Stimulated activated CD8-positive, alpha-beta memory T cell treated with anti-CD3 and anti-CD28 coated beads, Interleukin-7, amount 100 ng/mL, for 4 hours (primary cell): ENCODE measurements around the gene SH2D1B.

Experiments used
- DNase-seq, 2 donors: peaks; one replicate each; pipeline ENCODE4 v3.0.0-alpha.2; 2020; ENCODE audit warnings: low read depth in 2 of 2

Gene SH2D1B

DNA sequence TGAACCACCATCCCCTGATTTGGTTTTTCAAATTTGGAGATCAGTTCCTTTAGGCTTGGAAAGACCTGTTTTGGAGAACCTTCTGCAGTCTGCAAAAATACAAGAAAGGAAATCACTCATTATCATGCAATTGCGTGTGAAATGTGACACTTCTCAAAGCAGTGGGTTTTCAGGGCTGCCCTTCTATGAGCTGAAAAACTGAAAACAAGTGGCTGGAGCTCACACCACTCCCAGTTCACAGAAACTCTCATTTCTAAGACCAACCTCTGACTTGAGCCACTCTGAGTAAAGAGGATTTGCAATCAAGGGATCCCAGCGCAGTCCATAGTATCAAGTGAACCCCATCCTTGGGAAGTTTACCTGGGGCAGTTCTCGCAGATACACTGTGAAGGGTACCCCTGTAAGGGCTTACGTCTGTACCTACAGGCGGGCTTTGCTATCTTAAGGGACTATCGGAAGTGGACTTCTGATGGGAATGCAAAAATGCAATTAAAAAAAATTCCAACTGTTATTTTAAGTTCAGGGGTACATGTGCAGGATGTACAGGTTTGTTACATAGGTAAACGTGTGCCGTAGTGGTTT lies 12.8 kb downstream of the SH2D1B start:
- DNase-seq, result no peak

DNA sequence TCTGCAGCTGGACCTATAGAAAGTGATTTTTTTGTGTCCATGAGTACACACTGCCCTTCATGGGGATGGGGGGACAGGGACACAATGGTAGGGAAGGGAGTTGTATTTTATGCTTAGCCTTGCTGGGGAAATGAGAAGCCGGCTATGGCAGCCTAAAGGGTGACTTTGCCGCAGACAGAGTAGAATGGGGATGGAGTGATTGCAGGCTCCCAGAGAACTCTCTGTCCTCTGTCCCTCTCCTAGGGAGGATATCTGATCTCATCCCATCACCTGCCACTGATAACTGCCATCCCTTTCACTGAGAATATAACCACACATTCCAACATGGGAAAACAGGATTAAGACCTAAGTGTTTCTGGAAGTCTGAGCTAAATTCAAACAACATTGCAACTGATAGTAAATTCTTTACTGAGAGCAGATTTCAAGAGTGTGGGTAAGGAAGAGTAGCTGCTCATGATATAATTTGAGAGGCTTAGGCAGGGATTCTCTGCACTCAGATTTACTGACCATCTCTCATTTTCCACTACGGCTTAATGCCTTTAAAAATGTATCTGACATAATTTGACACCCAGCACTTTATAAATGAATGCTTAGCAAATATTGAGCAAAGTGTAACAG lies 13.9 kb downstream of the SH2D1B start:
- DNase-seq, result no peak

DNA sequence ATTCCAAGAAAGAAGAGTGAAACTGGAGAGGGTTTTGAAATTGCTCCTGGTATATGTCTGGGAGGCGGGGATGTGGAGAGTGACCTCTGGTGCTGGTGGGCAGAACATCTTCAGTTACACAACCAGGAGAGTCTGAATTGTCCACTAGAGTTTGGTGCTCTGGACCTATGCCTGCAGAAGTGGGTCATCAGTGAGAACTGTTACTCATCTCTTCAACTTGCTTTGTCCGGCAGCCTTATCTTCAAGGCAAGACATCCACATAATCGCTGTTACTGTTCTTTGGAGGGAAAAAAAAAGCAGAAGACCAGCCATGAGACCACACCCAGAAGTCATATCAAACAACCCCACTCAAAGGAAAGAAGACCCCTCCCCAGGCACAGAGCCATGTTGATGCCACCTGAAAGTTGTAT lies 14.9 kb downstream of the SH2D1B start:
- no peak for DNase-seq

DNA sequence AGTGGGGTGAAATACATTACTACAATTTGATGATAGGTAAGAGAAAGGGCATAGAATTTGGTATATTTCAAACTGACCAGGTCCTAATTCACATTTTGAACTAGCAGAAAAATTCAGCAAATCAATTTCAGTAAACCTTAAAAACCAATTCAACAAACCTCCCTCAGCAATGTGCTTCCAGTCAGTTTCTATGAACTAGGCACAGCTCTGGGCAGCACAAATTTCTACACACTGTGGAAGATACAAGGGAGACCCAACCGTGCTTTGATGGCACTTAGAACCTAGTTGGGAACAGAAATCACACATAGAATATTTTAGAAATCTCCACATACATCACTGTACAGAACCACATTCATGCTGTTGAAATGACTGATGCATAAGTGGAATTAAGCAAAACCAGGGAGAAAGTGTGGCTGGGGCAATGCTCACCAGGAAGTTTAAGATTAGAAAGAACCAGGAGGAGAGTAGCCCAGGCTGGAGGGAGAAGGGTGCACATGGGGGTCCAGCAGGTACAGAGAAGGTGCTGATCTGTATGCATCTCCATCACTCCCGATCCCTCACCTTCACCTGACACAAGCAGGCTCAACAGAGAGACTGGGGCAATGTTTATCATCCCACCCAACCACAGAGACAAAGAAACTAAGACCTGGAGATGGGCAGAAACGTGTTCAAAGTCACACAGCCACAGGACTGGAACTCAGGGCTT lies 15.6 kb downstream of the SH2D1B start:
- no peak for DNase-seq

DNA sequence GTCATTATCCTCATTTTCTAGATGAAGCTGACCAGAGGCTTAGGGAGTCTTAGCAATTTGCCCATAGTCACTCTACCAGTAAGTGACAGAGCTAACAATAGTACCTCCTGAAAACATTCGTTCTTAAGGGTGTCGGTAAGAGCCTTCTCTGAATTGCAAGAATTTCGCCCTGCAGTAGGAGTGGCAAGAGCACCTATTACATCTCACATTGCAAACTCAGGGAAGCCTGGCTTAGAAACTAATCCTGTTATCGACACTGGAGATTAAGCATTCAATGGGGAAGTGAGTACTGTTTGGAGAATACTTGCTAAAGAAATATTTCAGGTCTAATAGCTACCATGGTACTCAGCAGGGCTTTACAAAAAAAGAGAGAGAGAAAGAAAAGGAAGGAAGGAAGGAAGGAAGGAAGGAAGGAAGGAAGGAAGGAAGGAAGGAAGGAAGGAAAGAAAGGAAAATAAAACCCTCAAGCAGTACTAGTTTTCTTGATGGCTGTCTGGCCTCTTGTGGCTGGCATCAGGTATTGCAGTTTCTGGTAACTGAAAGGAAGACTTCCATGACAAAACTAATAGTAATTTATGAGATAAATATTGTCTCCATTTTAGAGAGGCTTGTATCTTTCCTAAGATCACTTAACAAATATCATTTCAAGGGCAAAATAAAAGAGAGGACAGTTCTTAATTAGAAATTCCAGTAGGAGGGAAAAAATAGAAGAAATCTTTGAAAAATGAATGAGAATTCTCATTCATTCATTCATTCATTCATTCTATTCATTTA lies 20.0 kb downstream of the SH2D1B start:
- no peak for DNase-seq

DNA sequence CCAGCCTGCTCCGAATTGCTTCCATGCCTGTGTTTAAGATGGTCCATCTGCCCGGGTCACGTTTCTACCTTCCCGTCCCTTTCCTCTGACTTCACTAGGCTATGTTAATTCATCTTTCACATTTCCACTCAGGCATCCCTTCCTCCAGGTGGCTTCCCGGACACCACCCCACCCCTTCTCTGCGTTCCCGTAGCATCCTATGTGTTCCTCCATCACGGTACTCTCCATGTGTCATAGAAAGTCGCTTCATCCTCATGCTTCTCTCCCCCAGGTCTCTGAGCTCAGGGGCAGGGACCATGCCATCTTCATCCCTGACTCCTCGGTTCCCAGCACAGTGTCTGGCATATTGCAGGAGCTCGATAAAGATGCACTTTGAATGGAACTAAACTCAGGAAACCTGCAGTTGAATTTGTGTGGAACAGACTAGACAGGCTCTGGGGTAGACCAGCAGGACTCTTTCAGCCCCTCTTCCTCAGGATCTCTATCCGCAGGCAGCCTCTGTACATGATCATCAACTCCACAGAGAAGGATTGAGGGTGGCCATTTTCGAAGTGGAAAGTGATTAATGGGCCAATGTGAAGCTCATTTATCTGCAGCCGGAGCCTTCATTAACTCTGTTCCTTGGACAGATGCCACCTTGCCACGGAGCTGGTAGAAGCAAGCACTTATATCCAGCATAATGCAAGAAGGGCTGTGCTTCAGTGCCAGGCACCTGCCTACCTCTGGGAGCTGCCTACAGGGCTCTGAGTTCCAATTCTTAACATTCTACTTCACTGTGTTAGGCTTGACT lies 21.3 kb downstream of the SH2D1B start:
- no peak for DNase-seq

DNA sequence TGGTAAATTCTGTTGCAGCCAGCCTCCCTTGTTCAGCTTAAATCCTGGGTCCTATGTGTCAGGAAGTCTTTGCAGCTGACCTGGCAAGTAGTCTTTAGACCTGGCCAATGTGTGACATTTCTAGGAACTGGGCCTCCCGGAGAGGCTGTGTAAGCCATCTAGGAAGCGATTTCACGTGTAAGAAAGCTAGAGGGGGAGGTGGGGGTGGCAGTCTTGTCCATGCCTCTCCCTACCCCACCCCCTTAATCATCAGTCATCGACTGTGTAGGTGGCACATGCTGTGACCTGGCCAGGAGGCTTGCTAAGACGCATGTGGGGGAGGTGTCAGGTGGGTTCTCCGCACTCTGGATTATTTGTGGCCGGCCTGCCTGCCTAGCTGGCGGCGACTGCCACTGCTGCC lies 22.0 kb downstream of the SH2D1B start:
- DNase-seq, result no peak

DNA sequence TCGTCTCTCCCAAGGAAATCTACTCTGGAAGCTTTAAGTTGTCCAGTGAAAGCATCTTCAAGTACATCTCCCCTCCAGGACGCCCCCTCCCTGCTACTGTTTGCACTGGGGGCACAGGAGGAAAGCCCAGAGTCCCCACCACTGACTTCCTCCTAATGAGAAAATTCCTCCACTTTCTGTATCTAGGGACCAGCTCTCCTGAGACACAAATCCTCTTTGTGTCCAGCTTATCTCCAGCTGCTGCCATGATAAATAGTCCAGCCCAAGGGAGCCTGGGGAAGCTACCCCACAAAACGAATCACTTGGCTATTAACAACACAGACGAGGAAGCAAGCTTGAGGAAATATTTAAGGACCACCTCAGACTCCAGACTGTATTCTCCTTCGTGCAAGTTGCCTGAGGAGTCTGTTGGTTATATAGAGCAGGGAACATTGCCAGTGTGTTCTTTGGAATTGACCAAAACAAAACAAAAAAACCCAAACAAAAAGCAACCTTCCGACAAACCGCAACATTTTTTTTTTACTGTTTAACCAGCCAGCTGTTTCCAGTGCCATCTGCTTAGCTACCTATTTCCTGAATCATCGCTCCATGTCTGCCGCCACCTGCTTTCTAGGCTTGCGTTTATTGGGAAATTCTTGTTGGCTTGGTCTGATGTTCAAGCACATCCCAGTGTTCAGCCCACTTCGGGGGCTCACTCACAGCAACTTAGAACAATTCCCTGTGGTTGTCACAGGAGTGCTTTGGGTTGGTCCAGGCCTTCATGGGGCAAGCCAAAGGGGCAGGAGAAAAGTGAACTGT lies 22.7 kb downstream of the SH2D1B start:
- no peak for DNase-seq

DNA sequence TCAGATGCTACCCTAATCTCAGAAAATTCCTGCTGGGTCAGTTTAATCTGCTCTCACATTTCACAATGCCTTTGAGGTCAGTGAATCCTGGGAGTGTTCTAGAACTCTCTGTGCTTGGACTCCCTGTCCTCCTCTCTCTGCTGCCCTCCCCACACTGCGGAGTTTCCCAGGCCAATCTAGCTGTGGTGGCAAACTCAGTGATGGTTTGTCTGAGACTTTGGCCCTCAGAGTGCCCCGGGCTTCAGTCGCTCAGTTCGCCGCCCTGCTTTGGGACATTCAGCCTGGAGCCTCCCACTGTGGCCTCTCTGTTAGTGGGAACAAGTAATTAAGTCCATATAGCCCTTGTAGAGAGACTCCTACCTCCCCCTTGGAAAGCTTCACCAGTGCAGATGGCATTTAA lies 23.3 kb downstream of the SH2D1B start:
- DNase-seq, result no peak

DNA sequence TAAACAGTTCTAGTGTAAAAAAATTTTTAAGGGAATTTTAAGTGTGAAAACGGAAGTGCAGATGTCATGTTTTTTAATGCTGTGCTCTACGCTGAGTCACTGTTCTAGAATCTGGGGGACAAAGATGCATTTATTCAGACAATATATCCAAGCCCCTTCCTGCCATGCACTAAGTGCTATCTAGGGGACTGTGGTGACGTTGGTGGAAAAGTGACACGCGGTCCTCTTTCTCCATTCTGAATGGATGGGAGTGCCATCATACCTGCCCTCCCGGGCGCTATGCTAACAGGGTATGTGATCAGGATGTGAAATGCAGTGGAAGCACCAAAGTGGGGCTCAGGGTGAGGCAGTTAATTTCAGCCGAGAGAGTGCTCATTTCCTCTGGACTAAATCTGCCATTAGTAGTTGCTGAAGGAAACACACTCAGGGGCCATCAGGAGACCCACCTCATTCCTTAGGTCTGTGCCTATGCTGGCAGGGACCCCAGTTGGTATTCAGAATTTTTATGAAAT lies 23.8 kb downstream of the SH2D1B start:
- DNase-seq, result no peak

DNA sequence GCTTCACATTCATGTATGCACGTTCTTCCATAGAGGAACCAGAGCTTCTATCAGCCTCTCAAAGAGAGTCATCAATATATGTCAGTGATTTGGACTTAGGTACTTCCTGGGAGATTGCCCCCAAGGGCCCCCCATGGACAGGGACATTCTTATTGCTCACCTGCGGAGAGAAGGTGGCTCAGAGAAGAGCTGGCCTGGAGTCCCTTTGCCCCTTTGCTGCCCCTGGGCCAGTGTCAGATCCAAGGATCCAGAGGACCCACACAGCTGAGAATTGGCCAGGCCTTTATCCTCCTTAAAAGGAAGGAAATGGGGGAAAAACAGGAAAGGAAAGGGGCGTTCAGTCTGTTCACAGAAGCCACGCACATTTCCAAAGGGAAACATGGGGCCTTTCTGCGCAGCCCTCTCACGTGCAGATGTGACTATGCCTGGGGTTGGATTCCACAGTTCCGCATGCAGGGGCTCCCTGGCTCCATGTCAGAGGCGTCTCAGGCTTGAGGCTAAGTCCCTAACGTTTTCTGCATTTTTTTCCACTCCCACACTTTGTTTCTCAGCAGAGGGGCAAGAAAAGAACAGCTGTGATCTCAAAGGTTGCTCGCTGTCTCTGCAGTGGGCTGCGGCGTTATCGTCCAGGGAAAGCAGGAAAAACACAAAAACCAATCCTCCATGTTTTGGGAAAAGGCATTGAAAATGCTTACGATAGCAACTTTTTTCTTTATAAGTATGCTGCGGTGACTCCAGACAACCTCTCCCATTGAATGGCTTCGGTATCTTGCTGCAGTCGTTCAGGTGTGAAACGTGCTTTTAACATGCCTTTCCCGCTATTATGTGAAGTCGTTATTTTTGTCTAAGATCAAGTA lies 24.5 kb downstream of the SH2D1B start:
- DNase-seq, result no peak

DNA sequence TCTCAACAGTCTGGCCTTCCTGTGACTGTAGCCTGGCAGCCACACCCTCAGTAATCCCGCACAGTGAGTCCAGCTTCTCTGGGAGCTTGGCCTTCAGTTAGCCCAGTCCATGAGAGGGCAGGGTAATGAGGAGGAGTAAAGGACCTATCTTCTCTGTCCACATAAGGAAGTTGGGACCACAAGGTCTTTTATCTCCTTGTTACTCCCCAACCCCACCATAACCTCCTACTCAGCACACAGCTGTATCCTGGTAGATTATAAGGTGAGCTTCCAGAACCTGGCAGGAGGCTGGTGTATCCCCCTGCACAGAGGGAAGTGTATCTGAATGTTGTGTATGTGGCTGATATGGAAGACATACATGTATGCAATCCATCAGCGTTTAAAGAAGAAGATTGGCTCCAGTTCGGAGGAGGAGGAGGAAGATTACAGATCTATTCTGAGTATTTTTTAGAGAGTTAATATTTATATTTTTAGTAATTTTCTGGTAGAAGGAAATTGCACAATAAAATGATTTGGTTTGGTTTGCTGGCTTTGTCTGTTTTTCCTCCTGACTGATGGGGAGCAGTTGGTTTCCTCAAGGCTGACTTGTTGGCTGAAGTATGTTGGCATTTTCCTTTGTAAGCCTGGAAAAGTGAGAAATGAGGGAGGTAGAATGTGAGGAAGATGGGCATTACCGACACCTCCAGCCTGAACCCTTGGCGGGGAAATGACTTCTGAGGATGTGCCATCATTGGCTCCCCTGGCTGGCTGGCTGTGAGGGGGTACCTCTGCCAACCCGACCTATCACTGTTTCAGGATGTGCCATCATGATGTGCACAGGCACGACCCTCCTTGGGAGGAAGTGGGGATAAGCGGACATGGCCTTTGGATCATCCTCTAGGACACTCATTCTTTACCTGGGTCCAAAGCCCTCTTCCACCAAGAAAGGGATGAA lies 25.4 kb downstream of the SH2D1B start:
- no peak for DNase-seq

DNA sequence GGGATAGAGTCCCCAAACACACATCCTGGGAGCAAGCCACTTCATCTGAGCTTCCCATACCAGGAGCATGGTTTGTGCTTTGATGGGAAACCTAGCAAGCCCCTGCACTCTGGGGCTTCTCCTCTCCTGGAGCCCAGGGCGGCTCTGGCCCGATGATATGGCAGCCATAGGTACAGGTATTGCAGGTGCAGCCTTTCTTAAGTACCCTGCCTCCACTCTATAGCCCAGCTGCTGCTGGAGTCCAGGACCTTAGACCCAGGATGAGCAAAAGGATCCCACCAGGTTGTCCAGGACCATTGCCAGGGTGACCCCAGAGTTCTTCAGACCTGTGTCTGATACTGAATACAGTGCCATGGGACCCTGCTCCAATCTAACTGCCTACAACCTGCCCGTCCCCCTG lies 26.2 kb downstream of the SH2D1B start:
- DNase-seq, result no peak

DNA sequence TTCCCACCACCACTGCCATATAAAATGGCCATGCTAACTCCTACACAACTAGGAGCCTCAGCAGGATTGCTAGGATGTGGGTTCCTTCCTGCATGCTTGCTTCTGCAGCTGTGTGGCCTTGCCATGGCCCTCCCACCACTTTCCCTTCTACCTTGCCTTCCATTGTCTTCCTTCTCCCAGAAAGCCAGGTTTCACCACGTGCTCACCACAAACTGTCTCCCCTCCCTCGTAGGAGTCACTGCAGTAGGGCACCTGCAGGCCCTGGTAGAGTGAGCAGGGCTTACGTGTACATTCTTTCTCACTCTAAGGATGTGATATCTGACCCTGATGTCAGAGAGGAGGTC lies 26.7 kb downstream of the SH2D1B start:
- DNase-seq, result no peak

DNA sequence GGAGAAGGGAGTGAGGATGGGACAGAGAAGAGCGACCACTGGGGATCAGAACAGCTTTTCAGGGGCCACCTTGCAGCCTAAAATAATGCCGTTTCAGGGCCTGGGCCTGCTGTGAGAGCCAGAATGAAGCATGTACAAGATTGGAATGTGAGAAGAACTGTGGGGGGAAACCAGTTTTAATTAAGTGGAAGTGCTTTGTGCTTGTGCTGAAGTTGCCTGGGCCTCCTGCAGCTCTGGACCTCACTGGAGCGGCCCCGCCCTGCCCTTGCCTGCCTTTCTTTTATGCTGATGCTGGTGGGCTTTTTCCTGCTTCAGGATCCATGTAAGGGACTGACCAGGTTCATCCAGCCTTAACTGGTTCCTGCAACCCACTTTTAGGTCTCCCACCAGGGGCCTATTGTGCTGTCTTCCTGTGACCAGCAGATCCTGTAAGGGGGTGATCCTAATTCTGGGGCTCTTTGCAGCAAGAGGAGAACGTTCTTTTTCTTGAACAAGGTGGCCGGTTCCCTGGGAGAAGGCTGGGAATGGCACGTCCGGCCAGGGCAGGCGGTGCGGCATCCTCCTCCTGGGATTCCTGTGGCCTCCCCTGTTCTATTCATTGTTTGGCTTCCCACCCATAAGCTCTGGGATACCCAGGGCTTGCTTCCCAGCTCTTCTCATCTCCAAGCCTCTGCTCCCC lies 27.2 kb downstream of the SH2D1B start:
- no peak for DNase-seq

DNA sequence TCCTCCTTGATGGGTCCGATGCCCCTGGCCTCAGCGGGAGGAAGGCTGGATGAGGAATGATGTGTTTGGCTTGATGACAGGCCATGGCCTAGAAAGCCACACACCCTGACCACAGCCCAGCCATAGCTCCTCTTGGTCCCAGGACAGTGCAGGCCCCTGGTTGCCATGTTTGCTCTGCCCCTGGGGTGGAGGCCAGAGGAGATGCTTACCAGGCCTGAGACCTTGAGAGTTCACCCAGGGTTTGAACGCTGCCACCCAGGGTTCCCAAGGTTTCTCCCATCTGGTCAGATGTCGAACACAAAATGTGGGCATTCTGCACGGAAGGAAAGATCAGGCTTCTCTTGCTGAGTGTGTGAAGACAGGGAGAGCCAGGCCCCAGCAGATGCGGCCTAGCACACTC lies 27.8 kb downstream of the SH2D1B start:
- DNase-seq, result no peak

DNA sequence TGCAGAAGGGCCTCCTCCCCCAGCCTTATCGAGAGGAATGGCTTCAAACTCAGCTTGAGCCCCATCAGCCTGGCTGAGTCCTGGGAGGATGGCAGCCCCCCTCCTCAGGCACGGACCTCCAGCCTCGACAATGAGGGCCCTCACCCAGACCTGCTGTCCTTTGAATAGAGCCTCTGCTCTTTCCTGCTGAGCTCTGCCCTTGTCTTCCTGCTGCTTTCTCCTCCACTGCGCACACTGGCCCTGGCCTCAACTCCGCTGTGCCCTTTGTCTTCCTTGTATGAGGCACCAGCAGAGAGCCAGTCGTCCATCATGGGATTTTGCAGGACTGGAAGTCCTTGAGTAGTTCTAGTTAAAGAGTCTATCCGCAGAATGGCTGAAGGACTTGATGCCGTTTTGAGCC lies 28.4 kb downstream of the SH2D1B start:
- DNase-seq, result no peak

DNA sequence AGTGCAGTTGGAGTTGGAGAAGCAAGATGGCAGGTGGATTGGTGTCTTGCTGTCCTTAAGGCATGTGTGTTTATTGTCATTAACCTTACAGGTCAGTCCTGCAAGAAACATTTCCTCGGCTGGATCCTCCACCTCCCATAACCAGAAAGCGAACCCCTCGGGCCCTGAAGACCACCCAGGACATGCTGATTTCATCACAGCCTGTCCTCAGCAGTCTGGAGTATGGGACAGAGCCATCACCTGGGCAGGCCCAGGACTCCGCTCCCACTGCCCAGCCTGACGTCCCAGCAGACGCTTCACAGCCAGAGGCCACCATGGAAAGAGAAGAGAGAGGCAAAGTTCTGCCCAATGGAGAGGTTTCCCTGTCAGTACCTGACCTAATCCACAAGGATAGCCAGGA lies 28.8 kb downstream of the SH2D1B start:
- DNase-seq, result no peak
